Loucy (cell line): ENCODE measurements around the gene SORBS1.

Experiments used
- EZH2phosphoT487 ChIP-seq: fragments of 200-600 bp; IDR thresholded peaks from 2 replicates; pipeline ENCODE4 v1.6.1; 2018; ENCODE audit warnings: antibody characterized with exemption, mild to moderate bottlenecking, moderate library complexity, borderline replicate concordance
- TF ChIP-seq, protein P1 (sequence below): fragments of 200-600 bp; sonication (generic); conservative IDR thresholded peaks from 2 replicates; pipeline ENCODE4 v1.5.1; 2014; ENCODE audit warnings: mild to moderate bottlenecking, antibody characterized with exemption, low read length

DNA sequence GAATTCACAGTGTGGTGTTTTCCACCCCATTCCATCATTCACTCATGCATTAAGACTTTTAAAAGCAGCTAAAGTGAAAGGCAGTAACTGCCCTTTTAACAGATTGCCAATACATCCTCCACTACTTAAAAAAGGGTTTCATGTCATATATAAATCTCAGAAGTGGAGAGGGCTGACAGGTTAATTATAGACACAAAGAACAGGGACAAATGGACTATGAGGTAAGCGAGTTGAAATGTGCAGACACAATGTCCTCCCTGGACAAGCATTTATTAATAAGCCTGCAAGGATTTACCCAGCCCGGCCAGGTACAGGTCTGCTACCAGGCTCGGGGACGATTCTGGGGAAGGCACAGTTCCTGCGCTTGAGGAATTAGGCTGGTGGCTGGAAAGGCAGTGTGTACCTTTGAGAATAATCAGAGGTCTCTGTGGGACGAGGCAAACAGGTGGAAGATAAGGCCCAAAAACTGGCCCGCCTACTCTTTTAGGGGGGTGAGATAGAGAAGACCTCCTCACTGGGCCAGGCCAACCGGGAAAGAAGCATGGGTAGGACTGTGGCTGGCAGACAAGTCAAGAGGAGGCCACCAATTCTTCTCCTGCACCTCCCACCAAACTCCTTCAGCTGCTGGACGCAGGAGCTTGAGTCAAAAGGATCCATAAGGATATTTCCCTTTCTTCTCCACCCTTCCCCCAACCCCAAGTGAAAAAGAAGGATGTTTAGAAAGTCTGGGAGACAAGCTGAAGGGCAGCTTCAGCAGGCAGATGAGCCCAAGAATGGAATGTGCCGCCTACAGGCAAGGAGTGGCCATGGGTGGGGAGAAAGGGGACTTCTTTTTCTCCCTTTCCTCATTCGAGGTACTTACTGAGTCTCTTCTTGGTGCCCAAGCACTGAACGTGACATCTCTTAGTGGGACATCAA, 271.9 kb downstream of the SORBS1 start:
- TF ChIP-seq, protein P1, sequence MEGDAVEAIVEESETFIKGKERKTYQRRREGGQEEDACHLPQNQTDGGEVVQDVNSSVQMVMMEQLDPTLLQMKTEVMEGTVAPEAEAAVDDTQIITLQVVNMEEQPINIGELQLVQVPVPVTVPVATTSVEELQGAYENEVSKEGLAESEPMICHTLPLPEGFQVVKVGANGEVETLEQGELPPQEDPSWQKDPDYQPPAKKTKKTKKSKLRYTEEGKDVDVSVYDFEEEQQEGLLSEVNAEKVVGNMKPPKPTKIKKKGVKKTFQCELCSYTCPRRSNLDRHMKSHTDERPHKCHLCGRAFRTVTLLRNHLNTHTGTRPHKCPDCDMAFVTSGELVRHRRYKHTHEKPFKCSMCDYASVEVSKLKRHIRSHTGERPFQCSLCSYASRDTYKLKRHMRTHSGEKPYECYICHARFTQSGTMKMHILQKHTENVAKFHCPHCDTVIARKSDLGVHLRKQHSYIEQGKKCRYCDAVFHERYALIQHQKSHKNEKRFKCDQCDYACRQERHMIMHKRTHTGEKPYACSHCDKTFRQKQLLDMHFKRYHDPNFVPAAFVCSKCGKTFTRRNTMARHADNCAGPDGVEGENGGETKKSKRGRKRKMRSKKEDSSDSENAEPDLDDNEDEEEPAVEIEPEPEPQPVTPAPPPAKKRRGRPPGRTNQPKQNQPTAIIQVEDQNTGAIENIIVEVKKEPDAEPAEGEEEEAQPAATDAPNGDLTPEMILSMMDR, result no peak
- TF ChIP-seq EZH2phosphoT487, result no peak
